ENCODE measurements around the gene PADI2. TPM values are rescaled to one million over a fixed set of nuclear protein-coding genes. Genes with fewer than 3 reads are reported as not detected.

The PADI2 gene
- total and polyA plus RNA-seq, 2 experiments from 2014 or later = 1.7 to 4.3 TPM

DNA sequence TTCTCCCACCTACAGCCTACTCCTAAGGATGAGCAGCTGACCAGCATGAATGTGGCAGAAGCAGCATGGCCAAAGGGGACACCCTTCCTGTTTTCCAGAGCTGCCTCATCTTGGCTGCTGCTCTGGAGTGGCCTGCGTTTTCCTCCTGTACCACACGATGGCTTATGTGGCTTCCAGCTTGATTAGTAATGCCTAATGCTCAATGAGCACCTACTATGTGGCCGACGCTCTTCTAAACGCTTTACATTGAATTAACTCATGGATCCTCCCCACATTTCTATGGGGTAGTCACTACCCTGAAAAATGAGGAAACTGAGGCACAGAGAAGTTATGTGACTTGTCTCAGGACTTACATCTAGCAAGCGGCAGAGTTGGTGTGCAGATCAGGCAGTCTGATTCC is 47.5 kb downstream of the PADI2 start:
- no peaks in the 10 kb centered on the region for H3K4me1 ChIP-seq (ENCODE audit: insufficient read depth)
- TF ChIP-seq EZH2 (IDR thresholded peaks at IDR 0.05; ENCODE audit: low read depth, unreplicated experiment) (no peak), NANOG (IDR thresholded peaks at IDR 0.05; ENCODE audit: borderline replicate concordance) (no peak), CREB1 (CRISPR knock-in tag; IDR thresholded peaks at IDR 0.05; ENCODE audit: low read depth) (no peak), ZNF331 (CRISPR knock-in tag; IDR thresholded peaks at IDR 0.05; ENCODE audit: low read depth) (no peak), JUNB (IDR thresholded peaks at IDR 0.05; ENCODE audit: unreplicated experiment) (no peak), ZNF114 (CRISPR knock-in tag; IDR thresholded peaks at IDR 0.05) (no peak), POLR2AphosphoS5 (IDR thresholded peaks at IDR 0.05; ENCODE audit: low read depth) (no peak), STAT1 (IDR thresholded peaks at IDR 0.05; ENCODE audit: unreplicated experiment) (no peak), EZH2phosphoT487 (IDR thresholded peaks at IDR 0.05; ENCODE audit: unreplicated experiment) (no peak)
- TF ChIP-seq, protein P1, sequence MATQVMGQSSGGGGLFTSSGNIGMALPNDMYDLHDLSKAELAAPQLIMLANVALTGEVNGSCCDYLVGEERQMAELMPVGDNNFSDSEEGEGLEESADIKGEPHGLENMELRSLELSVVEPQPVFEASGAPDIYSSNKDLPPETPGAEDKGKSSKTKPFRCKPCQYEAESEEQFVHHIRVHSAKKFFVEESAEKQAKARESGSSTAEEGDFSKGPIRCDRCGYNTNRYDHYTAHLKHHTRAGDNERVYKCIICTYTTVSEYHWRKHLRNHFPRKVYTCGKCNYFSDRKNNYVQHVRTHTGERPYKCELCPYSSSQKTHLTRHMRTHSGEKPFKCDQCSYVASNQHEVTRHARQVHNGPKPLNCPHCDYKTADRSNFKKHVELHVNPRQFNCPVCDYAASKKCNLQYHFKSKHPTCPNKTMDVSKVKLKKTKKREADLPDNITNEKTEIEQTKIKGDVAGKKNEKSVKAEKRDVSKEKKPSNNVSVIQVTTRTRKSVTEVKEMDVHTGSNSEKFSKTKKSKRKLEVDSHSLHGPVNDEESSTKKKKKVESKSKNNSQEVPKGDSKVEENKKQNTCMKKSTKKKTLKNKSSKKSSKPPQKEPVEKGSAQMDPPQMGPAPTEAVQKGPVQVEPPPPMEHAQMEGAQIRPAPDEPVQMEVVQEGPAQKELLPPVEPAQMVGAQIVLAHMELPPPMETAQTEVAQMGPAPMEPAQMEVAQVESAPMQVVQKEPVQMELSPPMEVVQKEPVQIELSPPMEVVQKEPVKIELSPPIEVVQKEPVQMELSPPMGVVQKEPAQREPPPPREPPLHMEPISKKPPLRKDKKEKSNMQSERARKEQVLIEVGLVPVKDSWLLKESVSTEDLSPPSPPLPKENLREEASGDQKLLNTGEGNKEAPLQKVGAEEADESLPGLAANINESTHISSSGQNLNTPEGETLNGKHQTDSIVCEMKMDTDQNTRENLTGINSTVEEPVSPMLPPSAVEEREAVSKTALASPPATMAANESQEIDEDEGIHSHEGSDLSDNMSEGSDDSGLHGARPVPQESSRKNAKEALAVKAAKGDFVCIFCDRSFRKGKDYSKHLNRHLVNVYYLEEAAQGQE (IDR thresholded peaks at IDR 0.05; ENCODE audit: unreplicated experiment) = no peak
- TF ChIP-seq, protein P2, sequence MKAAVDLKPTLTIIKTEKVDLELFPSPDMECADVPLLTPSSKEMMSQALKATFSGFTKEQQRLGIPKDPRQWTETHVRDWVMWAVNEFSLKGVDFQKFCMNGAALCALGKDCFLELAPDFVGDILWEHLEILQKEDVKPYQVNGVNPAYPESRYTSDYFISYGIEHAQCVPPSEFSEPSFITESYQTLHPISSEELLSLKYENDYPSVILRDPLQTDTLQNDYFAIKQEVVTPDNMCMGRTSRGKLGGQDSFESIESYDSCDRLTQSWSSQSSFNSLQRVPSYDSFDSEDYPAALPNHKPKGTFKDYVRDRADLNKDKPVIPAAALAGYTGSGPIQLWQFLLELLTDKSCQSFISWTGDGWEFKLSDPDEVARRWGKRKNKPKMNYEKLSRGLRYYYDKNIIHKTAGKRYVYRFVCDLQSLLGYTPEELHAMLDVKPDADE (IDR thresholded peaks at IDR 0.05) = no peak
- TF ChIP-seq, protein P3, sequence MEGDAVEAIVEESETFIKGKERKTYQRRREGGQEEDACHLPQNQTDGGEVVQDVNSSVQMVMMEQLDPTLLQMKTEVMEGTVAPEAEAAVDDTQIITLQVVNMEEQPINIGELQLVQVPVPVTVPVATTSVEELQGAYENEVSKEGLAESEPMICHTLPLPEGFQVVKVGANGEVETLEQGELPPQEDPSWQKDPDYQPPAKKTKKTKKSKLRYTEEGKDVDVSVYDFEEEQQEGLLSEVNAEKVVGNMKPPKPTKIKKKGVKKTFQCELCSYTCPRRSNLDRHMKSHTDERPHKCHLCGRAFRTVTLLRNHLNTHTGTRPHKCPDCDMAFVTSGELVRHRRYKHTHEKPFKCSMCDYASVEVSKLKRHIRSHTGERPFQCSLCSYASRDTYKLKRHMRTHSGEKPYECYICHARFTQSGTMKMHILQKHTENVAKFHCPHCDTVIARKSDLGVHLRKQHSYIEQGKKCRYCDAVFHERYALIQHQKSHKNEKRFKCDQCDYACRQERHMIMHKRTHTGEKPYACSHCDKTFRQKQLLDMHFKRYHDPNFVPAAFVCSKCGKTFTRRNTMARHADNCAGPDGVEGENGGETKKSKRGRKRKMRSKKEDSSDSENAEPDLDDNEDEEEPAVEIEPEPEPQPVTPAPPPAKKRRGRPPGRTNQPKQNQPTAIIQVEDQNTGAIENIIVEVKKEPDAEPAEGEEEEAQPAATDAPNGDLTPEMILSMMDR (conservative IDR thresholded peaks at IDR 0.05; ENCODE audit: low read depth in 2 of 2) = no peak
- TF ChIP-seq, protein P4, sequence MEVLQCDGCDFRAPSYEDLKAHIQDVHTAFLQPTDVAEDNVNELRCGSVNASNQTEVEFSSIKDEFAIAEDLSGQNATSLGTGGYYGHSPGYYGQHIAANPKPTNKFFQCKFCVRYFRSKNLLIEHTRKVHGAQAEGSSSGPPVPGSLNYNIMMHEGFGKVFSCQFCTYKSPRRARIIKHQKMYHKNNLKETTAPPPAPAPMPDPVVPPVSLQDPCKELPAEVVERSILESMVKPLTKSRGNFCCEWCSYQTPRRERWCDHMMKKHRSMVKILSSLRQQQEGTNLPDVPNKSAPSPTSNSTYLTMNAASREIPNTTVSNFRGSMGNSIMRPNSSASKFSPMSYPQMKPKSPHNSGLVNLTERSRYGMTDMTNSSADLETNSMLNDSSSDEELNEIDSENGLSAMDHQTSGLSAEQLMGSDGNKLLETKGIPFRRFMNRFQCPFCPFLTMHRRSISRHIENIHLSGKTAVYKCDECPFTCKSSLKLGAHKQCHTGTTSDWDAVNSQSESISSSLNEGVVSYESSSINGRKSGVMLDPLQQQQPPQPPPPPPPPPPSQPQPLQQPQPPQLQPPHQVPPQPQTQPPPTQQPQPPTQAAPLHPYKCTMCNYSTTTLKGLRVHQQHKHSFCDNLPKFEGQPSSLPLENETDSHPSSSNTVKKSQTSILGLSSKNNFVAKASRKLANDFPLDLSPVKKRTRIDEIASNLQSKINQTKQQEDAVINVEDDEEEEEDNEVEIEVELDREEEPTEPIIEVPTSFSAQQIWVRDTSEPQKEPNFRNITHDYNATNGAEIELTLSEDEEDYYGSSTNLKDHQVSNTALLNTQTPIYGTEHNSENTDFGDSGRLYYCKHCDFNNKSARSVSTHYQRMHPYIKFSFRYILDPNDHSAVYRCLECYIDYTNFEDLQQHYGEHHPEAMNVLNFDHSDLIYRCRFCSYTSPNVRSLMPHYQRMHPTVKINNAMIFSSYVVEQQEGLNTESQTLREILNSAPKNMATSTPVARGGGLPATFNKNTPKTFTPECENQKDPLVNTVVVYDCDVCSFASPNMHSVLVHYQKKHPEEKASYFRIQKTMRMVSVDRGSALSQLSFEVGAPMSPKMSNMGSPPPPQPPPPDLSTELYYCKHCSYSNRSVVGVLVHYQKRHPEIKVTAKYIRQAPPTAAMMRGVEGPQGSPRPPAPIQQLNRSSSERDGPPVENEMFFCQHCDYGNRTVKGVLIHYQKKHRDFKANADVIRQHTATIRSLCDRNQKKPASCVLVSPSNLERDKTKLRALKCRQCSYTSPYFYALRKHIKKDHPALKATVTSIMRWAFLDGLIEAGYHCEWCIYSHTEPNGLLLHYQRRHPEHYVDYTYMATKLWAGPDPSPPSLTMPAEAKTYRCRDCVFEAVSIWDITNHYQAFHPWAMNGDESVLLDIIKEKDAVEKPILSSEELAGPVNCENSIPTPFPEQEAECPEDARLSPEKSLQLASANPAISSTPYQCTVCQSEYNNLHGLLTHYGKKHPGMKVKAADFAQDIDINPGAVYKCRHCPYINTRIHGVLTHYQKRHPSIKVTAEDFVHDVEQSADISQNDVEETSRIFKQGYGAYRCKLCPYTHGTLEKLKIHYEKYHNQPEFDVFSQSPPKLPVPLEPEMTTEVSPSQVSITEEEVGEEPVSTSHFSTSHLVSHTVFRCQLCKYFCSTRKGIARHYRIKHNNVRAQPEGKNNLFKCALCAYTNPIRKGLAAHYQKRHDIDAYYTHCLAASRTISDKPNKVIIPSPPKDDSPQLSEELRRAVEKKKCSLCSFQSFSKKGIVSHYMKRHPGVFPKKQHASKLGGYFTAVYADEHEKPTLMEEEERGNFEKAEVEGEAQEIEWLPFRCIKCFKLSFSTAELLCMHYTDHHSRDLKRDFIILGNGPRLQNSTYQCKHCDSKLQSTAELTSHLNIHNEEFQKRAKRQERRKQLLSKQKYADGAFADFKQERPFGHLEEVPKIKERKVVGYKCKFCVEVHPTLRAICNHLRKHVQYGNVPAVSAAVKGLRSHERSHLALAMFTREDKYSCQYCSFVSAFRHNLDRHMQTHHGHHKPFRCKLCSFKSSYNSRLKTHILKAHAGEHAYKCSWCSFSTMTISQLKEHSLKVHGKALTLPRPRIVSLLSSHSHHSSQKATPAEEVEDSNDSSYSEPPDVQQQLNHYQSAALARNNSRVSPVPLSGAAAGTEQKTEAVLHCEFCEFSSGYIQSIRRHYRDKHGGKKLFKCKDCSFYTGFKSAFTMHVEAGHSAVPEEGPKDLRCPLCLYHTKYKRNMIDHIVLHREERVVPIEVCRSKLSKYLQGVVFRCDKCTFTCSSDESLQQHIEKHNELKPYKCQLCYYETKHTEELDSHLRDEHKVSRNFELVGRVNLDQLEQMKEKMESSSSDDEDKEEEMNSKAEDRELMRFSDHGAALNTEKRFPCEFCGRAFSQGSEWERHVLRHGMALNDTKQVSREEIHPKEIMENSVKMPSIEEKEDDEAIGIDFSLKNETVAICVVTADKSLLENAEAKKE (CRISPR knock-in tag; IDR thresholded peaks at IDR 0.05) = no peak
- Mint-ChIP-seq H3K4me1 (peaks cover under 1% of the 10 kb centered on the region; the same call in 1 of the 3 replicates), H3K27ac (no peak overlapping the region), H3K9me3 (no peaks in the 10 kb centered on the region), H3K27me3 (ENCODE audit: insufficient read depth, low read depth, poor library complexity) (peaks cover 9% of the 10 kb centered on the region), H3K4me3 (no peak overlapping the region), H3K36me3 (ENCODE audit: low read depth) (no peaks in the 10 kb centered on the region)
- no peaks in the 10 kb centered on the region for H3K79me2 ChIP-seq (replicated peaks; ENCODE audit: insufficient read depth)
- no peaks in the 10 kb centered on the region for H4K20me1 ChIP-seq (replicated peaks; ENCODE audit: insufficient read depth)
- no peaks in the 10 kb centered on the region for H3K27me3 ChIP-seq (ENCODE audit: insufficient read depth)
- no peak for ATAC-seq
- no peaks in the 10 kb centered on the region for H3F3A ChIP-seq (replicated peaks; ENCODE audit: low read depth)
- H3K4me3 ChIP-seq = no peak overlapping the region
- H3K36me3 ChIP-seq (ENCODE audit: insufficient read depth) = no peaks in the 10 kb centered on the region
- no peaks in the 10 kb centered on the region for H3K9me2 ChIP-seq (ENCODE audit: insufficient read depth)
- no peak overlapping the region for H3K4me2 ChIP-seq
- no peak overlapping the region for H3K27ac ChIP-seq (ENCODE audit: low read depth)
- DNase-seq (ENCODE audit: low spot score) = no peak
- no peak overlapping the region for H2AFZ ChIP-seq
